SK-N-SH treated with all-trans-retinoic acid at 6 μM for 48 hours (cell line): ENCODE data around the gene ARL15.

Experiments used
- ATAC-seq: fragments of 200-7000 bp; cut with Tn5 transposase; 3 replicates; pipeline ENCODE4 v1.9.1; 2020; ENCODE audit warnings: mild to moderate bottlenecking, moderate library complexity
- ARNTL ChIP-seq: fragments of 450-650 bp; formaldehyde crosslinking; IDR thresholded peaks from 2 replicates; pipeline ENCODE4 v1.5.0; 2020; ENCODE audit warnings: low read depth, mild to moderate bottlenecking, moderate library complexity, borderline replicate concordance
- BACH2 ChIP-seq: fragments of 250-450 bp; sonication (Bioruptor Pico); IDR thresholded peaks from 2 replicates; pipeline ENCODE4 v1.9.0; 2021; ENCODE audit warnings: mild to moderate bottlenecking, borderline replicate concordance
- CSDC2 ChIP-seq: fragments of 250-450 bp; sonication (Bioruptor Pico); IDR thresholded peaks from 2 replicates; pipeline ENCODE4 v1.5.0; 2020; ENCODE audit warnings: mild to moderate bottlenecking, moderate library complexity
- ESRRG ChIP-seq: fragments of 250-450 bp; sonication (Bioruptor Pico); IDR thresholded peaks from 2 replicates; pipeline ENCODE4 v1.6.1; 2021; ENCODE audit warnings: mild to moderate bottlenecking
- GLIS3 ChIP-seq: fragments of 250-450 bp; sonication (Bioruptor Pico); IDR thresholded peaks from 2 replicates; pipeline ENCODE4 v1.5.0; 2020; ENCODE audit warnings: mild to moderate bottlenecking, moderate library complexity
- ISL1 ChIP-seq: fragments of 250-450 bp; sonication (Bioruptor Pico); IDR thresholded peaks from 2 replicates; pipeline ENCODE4 v2.1.2; 2022; ENCODE audit warnings: mild to moderate bottlenecking, moderate library complexity
- OSR1 ChIP-seq: fragments of 250-450 bp; sonication (Bioruptor Pico); IDR thresholded peaks from 2 replicates; pipeline ENCODE4 v1.8.0; 2022; ENCODE audit warnings: moderate library complexity, mild to moderate bottlenecking, inconsistent platforms
- PATZ1 ChIP-seq: fragments of 250-450 bp; sonication (Bioruptor Pico); IDR thresholded peaks from 2 replicates; pipeline ENCODE4 v1.8.0; 2020; ENCODE audit warnings: mild to moderate bottlenecking, moderate library complexity, borderline replicate concordance
- PPARA ChIP-seq: fragments of 250-450 bp; sonication (Bioruptor Pico); IDR thresholded peaks from 2 replicates; pipeline ENCODE4 v1.5.0; 2020; ENCODE audit warnings: mild to moderate bottlenecking, borderline replicate concordance
- RARB ChIP-seq: fragments of 250-450 bp; sonication (Bioruptor Pico); IDR thresholded peaks from 2 replicates; pipeline ENCODE4 v1.8.0; 2021; ENCODE audit warnings: mild to moderate bottlenecking, moderate library complexity
- SNAI2 ChIP-seq: fragments of 250-450 bp; sonication (Bioruptor Pico); IDR thresholded peaks from 2 replicates; pipeline ENCODE4 v1.5.0; 2020; ENCODE audit warnings: mild to moderate bottlenecking, moderate library complexity
- TCF4 ChIP-seq: fragments of 250-450 bp; sonication (Bioruptor Pico); IDR thresholded peaks from 2 replicates; pipeline ENCODE4 v1.8.0; 2021; ENCODE audit warnings: mild to moderate bottlenecking, moderate library complexity, borderline replicate concordance
- TSHZ2 ChIP-seq: fragments of 250-450 bp; sonication (Bioruptor Pico); IDR thresholded peaks from 2 replicates; pipeline ENCODE4 v1.5.0; 2020; ENCODE audit warnings: mild to moderate bottlenecking, moderate library complexity
- ZC3H10 ChIP-seq: fragments of 250-450 bp; sonication (Bioruptor Pico); IDR thresholded peaks from 2 replicates; pipeline ENCODE4 v1.5.1; 2021; ENCODE audit warnings: mild to moderate bottlenecking, moderate library complexity
- ZFP3 ChIP-seq: fragments of 250-450 bp; sonication (Bioruptor Pico); IDR thresholded peaks from 2 replicates; pipeline ENCODE4 v1.5.0; 2020; ENCODE audit warnings: mild to moderate bottlenecking, moderate library complexity
- ZFP30 ChIP-seq: fragments of 450-650 bp; formaldehyde crosslinking; IDR thresholded peaks from 2 replicates; pipeline ENCODE4 v1.5.0; 2022; ENCODE audit warnings: mild to moderate bottlenecking, moderate library complexity
- ZNF565 ChIP-seq: fragments of 450-650 bp; formaldehyde crosslinking; conservative IDR thresholded peaks from 2 replicates; pipeline ENCODE4 v1.5.0; 2020; ENCODE audit warnings: low read depth, mild to moderate bottlenecking, moderate library complexity
- ZNF70 ChIP-seq: fragments of 450-650 bp; formaldehyde crosslinking; IDR thresholded peaks from 2 replicates; pipeline ENCODE4 v1.5.0; 2020; ENCODE audit warnings: mild to moderate bottlenecking, moderate library complexity
- ZNF8 ChIP-seq: fragments of 450-650 bp; formaldehyde crosslinking; IDR thresholded peaks from 2 replicates; pipeline ENCODE4 v1.5.0; 2020; ENCODE audit warnings: mild to moderate bottlenecking, moderate library complexity
- TF ChIP-seq, protein P1 (sequence below): fragments of 250-450 bp; sonication (Bioruptor Pico); IDR thresholded peaks from 2 replicates; pipeline ENCODE4 v1.5.1; 2020; ENCODE audit warnings: low read depth, mild to moderate bottlenecking, moderate library complexity
- TF ChIP-seq, protein P2 (sequence below): fragments of 250-450 bp; sonication (Bioruptor Pico); IDR thresholded peaks from 2 replicates; pipeline ENCODE4 v1.5.1; 2021; ENCODE audit warnings: mild to moderate bottlenecking, moderate library complexity

The ARL15 gene

GRCh38 chr5:54317511-54318260, 7.3 kb upstream of the ARL15 start (continued):
- TF ChIP-seq SNAI2 (CRISPR knock-in tag): no peak
- no peak for TF ChIP-seq ZNF8 (CRISPR knock-in tag)
- no peak for TF ChIP-seq ISL1 (CRISPR knock-in tag)
- no peak for TF ChIP-seq RARB
- TF ChIP-seq ZNF565 (CRISPR knock-in tag): no peak

GRCh38 chr5:54315736-54316528, 5.6 kb upstream of the ARL15 start:
- TF ChIP-seq TCF4 (CRISPR knock-in tag) (no peak), PATZ1 (CRISPR knock-in tag) (no peak), ESRRG (CRISPR knock-in tag) (no peak), TSHZ2 (CRISPR knock-in tag) (no peak), ZNF8 (CRISPR knock-in tag) (no peak), ISL1 (CRISPR knock-in tag) (no peak), RARB (no peak), BACH2 (CRISPR knock-in tag) (no peak), PPARA (no peak), ZNF70 (CRISPR knock-in tag) (no peak), SNAI2 (CRISPR knock-in tag) (no peak), ZC3H10 (no peak), ZFP30 (CRISPR knock-in tag) (no peak), OSR1 (CRISPR knock-in tag) (no peak)
- no peak for ATAC-seq

DNA sequence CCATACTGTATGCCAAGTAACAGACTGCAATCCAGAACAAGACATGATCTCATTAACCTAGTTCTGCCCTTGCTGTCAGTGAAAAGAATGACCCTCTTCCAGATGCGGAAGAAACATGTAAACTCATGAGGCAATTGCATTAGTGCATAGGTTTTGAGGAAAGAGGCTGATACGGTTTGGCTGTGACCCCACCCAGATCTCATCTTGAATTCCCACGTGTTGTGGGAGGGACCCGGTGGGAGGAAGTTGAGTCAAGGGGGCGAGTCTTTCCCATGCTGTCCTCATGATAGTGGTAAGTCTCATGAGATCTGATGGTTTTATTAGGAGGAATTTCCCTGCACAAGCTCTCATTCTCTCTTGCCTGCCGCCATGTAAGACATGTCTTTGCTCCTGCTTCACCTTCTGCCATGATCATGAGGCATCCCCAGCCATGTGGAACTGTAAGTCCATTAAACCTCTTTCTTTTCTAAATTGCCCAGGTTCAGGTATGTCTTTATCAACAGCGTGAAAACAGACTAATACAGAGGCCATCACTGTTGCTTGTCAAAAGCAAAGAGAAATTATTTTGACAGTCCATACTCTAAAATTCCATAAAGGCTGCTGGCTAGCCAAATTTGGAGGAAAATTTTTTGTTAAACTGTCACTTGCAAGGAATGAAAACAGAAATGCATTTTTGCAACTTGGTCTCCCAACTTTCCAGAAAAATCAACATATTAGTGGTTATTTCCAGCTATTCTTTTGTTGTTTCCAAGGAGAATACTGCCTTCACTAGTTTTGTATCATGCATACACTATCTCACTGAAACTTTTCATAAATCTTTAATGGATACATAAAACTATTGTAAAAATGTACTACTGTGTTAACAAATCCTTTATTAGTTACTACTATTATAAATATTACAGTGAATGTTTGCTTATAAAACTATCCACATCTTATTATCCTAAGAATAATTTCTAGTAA, 3.2 kb upstream of the ARL15 start:
- no peak for ATAC-seq
- TF ChIP-seq ZC3H10 (no peak), OSR1 (CRISPR knock-in tag) (no peak), BACH2 (CRISPR knock-in tag) (no peak), ISL1 (CRISPR knock-in tag) (no peak), ARNTL (no peak), ZNF70 (CRISPR knock-in tag) (no peak), ESRRG (CRISPR knock-in tag) (no peak), ZNF565 (CRISPR knock-in tag) (no peak), PPARA (no peak), PATZ1 (CRISPR knock-in tag) (no peak), GLIS3 (CRISPR knock-in tag) (no peak), ZFP30 (CRISPR knock-in tag) (no peak), ZFP3 (CRISPR knock-in tag) (no peak), TCF4 (CRISPR knock-in tag) (no peak), CSDC2 (CRISPR knock-in tag) (no peak), RARB (no peak)
- TF ChIP-seq, protein P1, sequence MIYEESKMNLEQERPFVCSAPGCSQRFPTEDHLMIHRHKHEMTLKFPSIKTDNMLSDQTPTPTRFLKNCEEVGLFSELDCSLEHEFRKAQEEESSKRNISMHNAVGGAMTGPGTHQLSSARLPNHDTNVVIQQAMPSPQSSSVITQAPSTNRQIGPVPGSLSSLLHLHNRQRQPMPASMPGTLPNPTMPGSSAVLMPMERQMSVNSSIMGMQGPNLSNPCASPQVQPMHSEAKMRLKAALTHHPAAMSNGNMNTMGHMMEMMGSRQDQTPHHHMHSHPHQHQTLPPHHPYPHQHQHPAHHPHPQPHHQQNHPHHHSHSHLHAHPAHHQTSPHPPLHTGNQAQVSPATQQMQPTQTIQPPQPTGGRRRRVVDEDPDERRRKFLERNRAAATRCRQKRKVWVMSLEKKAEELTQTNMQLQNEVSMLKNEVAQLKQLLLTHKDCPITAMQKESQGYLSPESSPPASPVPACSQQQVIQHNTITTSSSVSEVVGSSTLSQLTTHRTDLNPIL (CRISPR knock-in tag): no peak
- TF ChIP-seq, protein P2, sequence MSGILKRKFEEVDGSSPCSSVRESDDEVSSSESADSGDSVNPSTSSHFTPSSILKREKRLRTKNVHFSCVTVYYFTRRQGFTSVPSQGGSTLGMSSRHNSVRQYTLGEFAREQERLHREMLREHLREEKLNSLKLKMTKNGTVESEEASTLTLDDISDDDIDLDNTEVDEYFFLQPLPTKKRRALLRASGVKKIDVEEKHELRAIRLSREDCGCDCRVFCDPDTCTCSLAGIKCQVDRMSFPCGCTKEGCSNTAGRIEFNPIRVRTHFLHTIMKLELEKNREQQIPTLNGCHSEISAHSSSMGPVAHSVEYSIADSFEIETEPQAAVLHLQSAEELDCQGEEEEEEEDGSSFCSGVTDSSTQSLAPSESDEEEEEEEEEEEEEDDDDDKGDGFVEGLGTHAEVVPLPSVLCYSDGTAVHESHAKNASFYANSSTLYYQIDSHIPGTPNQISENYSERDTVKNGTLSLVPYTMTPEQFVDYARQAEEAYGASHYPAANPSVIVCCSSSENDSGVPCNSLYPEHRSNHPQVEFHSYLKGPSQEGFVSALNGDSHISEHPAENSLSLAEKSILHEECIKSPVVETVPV (CRISPR knock-in tag): no peak
